Stomach (tissue), 9 donors: Measurements from ENCODE around the gene MEX3A. TPM values are rescaled to one million over a fixed set of nuclear protein-coding genes. Genes with fewer than 3 reads are reported as not detected.

Source experiments
- DNase-seq, 2 donors: peaks; one replicate each; pipeline versions ENCODE4 v3.0.0 to v3.0.0-alpha.2; 2013 to 2019
- H3K27ac ChIP-seq, 5 donors: fragments of 200-600 bp in 4 of 5; sonication (generic) in 4 of 5; one replicate each; pipeline ENCODE4 v1.5.1; 2013 to 2019; ENCODE audit warnings: mild to moderate bottlenecking in 1 of 5, moderate library complexity in 1 of 5
- H3K27me3 ChIP-seq, 3 donors: fragments of 200-600 bp; sonication (generic); one replicate each; pipeline ENCODE4 v1.5.1; 2017 to 2019; ENCODE audit warnings: mixed run types in 1 of 3
- H3K36me3 ChIP-seq, 4 donors: fragments of 200-600 bp; sonication (generic); 1 replicate in 3 of 4; 2 replicates in 1 of 4; pipeline ENCODE4 v1.5.1; 2016 to 2019
- H3K4me1 ChIP-seq, 4 donors: fragments of 200-600 bp; sonication (generic); one replicate each; pipeline ENCODE4 v1.5.1; 2016 to 2019
- H3K4me3 ChIP-seq, 4 donors: fragments of 200-600 bp; sonication (generic) in 3 of 4; one replicate each; pipeline ENCODE4 v1.5.1; 2016 to 2019; ENCODE audit warnings: mild to moderate bottlenecking in 1 of 4
- H3K9me3 ChIP-seq, 4 donors: fragments of 200-600 bp; sonication (generic); one replicate each; pipeline ENCODE4 v1.5.1; 2016 to 2019
- EP300 ChIP-seq: sonication (generic); formaldehyde crosslinking; IDR thresholded peaks from one replicate; pipeline ENCODE4 v1.6.1; 2017; ENCODE audit warnings: antibody characterized with exemption
- POLR2A ChIP-seq, 4 donors: fragments of 450-650 bp; IDR thresholded peaks; one replicate each; pipeline ENCODE4 v1.6.1; 2016; ENCODE audit warnings: antibody characterized with exemption in 4 of 4, control low read depth in 2 of 4, mild to moderate bottlenecking in 1 of 4, moderate library complexity in 1 of 4
- POLR2AphosphoS5 ChIP-seq, 3 donors: sonication (generic); formaldehyde crosslinking; IDR thresholded peaks; one replicate each; pipeline ENCODE4 v1.6.1; 2016; ENCODE audit warnings: antibody characterized with exemption in 3 of 3
- WGBS, 5 donors: extraction: QIAGEN DNeasy Blood & Tissue Kit in 3 of 5; methylation state at CpG; one replicate each; pipeline versions ENCODE4 v1.1.5 to v1.1.7; 2013 to 2018; 5-methylcytosine and 5-hydroxymethylcytosine counted together
- intact Hi-C: fragments of 100-400 bp; cut with DNase I; formaldehyde crosslinking; loops from one replicate; pipeline ENCODE4 v1.15.1; 2023; ENCODE audit warnings: low total_unique reads
- polyA plus RNA-seq, 3 donors: library from polyadenylated mRNA; stranded (reverse); fragments of 200-250 nt; gene quantifications; one replicate each; pipeline ENCODE4 v1.2.3, GENCODE V29; 2013
- total RNA-seq, 5 donors: library from RNA; depleted of rRNA; stranded (reverse); fragments of >200 nt; gene quantifications; one replicate each; pipeline versions ENCODE4 v1.1.0 to v1.2.3, GENCODE V29; 2014 to 2016
- TF ChIP-seq, protein P1 (sequence below), 7 experiments: fragments of 450-650 bp in 4 of 7; fragments of 200-600 bp in 3 of 7; sonication (generic) in 3 of 7; IDR thresholded peaks; one replicate each; pipeline ENCODE4 v1.5.1; 2016 to 2019; ENCODE audit warnings: antibody characterized with exemption in 7 of 7, control low read depth in 2 of 7, mild to moderate bottlenecking in 1 of 7
- donor health status: healthy with polysubstance abuse.
- donor health status: Bipolar disorder and iron deficiency.
- donor health status: healthy.

Gene MEX3A
- total and polyA plus RNA-seq, 8 donors: 0.25 to 11.0 (median 1.5) TPM; not detected in 3

DNA sequence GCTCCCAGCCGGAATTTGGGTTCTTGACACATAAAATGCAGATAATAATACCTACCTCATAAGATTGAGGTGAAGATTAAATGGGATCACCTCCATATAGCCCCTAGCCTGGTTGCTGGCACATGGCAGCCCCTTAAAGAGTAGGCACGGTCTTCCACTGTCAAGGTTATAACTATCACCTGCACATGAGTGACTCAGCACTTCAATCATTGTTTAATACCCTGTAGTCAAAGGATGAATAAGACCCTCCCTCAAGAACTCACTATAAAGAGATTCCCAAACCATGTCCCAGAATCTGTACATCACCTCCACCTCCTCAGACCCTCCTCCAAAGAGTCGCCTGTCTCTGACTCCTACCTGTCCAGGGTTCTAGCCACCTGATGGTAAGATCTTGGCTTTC lies 25.8 kb upstream of the MEX3A start:
- no peaks in the 10 kb centered on the region for H3K36me3 ChIP-seq
- intact Hi-C loops: no loop called here
- no peak for DNase-seq
- peaks cover 38 to 71% (median 47%) of the 10 kb centered on the region in 4 donors for H3K4me1 ChIP-seq
- no peak overlapping the region for H3K4me3 ChIP-seq
- WGBS, 5 donors: 77 to 89% (median 82%) methylated on average over 3 of the region's 3 CpGs
- H3K9me3 ChIP-seq: no peaks in the 10 kb centered on the region
- peak overlapping the region in 3 of 5 donors; percentile 93 to 96 (median 94) for H3K27ac ChIP-seq
- TF ChIP-seq POLR2AphosphoS5 (IDR thresholded peaks at IDR 0.05): no peak
- TF ChIP-seq EP300: no peak
- TF ChIP-seq POLR2A (IDR thresholded peaks at IDR 0.05): no peak
- TF ChIP-seq, protein P1, sequence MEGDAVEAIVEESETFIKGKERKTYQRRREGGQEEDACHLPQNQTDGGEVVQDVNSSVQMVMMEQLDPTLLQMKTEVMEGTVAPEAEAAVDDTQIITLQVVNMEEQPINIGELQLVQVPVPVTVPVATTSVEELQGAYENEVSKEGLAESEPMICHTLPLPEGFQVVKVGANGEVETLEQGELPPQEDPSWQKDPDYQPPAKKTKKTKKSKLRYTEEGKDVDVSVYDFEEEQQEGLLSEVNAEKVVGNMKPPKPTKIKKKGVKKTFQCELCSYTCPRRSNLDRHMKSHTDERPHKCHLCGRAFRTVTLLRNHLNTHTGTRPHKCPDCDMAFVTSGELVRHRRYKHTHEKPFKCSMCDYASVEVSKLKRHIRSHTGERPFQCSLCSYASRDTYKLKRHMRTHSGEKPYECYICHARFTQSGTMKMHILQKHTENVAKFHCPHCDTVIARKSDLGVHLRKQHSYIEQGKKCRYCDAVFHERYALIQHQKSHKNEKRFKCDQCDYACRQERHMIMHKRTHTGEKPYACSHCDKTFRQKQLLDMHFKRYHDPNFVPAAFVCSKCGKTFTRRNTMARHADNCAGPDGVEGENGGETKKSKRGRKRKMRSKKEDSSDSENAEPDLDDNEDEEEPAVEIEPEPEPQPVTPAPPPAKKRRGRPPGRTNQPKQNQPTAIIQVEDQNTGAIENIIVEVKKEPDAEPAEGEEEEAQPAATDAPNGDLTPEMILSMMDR (IDR thresholded peaks at IDR 0.05): no peak
- no peaks in the 10 kb centered on the region for H3K27me3 ChIP-seq

DNA sequence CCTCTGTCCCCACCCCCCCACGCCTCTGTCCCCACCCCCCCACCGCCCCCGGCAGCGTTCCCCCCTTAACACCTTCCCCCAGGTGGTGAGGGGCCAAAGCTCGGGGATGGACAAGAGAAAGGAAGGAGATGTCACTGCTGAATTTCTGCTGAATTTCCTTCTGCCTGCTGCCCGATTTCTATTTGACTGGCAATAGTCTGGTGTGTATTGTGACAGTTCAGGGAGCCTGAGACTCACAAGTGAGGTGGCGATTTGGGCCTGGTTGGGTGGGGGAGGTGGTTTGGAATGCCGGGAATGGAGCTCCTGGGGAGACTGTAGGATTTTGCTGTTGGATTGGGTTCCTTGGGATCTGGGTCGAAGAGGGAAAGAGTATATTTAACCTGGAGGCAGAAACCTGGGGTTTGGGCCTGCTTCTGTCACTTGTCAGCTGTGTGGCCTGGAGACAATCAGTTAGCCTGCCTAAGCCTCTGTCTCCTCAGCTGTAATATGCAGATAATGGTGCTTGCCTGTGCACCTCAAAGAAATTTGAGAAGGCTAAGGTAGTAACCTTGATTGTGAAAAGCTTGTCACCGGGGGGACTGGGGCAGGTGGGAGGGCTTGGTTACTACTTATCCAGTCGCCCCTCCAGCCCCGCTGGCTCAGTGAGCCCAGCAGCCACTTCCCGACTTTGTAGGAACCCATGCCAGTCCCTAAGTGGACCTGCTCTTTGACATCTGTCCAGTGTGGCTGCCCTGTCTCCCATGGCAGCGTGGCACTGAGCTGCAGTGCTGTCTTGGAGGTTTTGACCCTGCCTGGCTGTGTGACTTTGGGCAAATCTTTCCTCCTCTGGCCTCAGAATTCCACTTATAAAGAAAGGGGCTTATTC lies 24.6 kb upstream of the MEX3A start:
- Histone ChIP-seq H3K27ac (peak overlapping the region; percentile 90 to 96 (median 94)), H3K36me3 (no peaks in the 10 kb centered on the region), H3K4me3 (peak overlapping the region; percentile 26 to 44 (median 38)), H3K9me3 (no peaks in the 10 kb centered on the region), H3K4me1 (peaks cover 40 to 71% (median 56%) of the 10 kb centered on the region in 4 donors), H3K27me3 (no peaks in the 10 kb centered on the region)
- WGBS, 5 donors: 28 to 44% (median 38%) methylated on average over 10 to 14 of the region's 14 CpGs
- intact Hi-C loops: no loop called here
- no peak for DNase-seq
- TF ChIP-seq POLR2A (IDR thresholded peaks at IDR 0.05): no peak
- TF ChIP-seq EP300: no peak
- TF ChIP-seq, protein P1 (IDR thresholded peaks at IDR 0.05): no peak
- no peak for TF ChIP-seq POLR2AphosphoS5 (IDR thresholded peaks at IDR 0.05)

DNA sequence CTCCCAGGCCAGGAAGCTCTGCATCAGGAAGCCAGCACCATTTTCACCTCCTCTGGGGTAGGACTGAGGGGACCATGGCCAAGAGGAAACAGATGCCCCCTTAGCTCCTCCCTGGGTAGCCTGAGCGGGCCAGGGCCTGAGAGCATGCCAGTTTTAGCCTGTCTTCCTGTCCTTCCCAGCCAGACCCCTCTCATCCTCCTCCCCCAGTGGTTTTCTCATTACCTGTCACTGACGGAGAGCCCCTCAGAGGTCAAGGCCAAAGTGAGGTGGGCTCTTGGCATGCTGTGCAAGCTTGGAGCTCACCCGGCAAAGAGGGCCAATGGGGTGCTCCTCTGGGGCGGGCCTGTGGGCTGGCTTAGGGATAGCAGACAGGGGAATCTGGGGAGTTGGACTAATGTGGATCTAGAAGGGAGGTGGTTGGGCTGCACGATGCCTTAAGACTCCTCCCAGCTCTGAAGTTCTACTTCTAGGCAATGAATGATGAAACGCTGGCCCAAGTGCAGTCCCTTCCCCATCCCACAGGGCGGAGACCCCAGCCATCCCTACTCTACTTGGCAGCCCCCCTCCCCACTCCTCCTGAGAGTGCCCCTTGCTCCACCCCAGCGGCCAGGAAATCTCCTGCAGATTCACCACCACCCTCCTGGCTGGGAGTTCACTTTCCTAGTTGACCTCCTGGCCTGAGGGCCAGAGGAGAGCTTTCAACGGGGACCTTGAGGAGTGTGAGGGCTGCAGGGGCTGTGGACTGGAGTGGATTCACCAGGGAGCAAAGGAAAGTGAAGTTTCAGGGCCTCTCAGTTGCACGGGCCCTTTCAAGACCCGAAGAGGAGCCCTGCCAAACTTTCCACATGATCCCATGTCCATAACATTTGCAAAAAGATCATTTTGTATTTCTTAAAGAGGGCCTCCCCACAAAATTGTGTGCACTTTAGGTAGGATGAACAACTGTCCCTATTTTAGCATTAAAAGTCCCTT lies 22.9 kb upstream of the MEX3A start:
- Histone ChIP-seq H3K36me3 (no peaks in the 10 kb centered on the region), H3K27ac (peak overlapping the region; percentile 90 to 96 (median 94)), H3K27me3 (no peaks in the 10 kb centered on the region), H3K4me3 (peak overlapping the region; percentile 26 to 44 (median 38)), H3K4me1 (peaks cover 40 to 80% (median 63%) of the 10 kb centered on the region in 4 donors), H3K9me3 (no peaks in the 10 kb centered on the region)
- TF ChIP-seq, protein P1 (IDR thresholded peaks at IDR 0.05): no peak
- TF ChIP-seq POLR2A (IDR thresholded peaks at IDR 0.05) (no peak), EP300 (no peak), POLR2AphosphoS5 (IDR thresholded peaks at IDR 0.05) (no peak)
- peak in 1 of 2 donors; percentile 90 for DNase-seq
- WGBS, 5 donors: 49 to 77% (median 72%) methylated on average over 7 to 11 of the region's 11 CpGs
- intact Hi-C loops: no loop called here
